SK-N-SH treated with all-trans-retinoic acid at 6 μM for 48 hours (cell line): ENCODE data around the gene PRMT7.
A peak's percentile ranks its signal among the peaks of the same experiment; 100 is the strongest.

Experiments
- ATAC-seq: fragments of 200-7000 bp; cut with Tn5 transposase; 3 replicates; pipeline ENCODE4 v1.9.1; 2020; ENCODE audit warnings: mild to moderate bottlenecking, moderate library complexity
- ARNTL ChIP-seq: fragments of 450-650 bp; formaldehyde crosslinking; IDR thresholded peaks from 2 replicates; pipeline ENCODE4 v1.5.0; 2020; ENCODE audit warnings: low read depth, mild to moderate bottlenecking, moderate library complexity, borderline replicate concordance
- BACH2 ChIP-seq: fragments of 250-450 bp; sonication (Bioruptor Pico); IDR thresholded peaks from 2 replicates; pipeline ENCODE4 v1.9.0; 2021; ENCODE audit warnings: mild to moderate bottlenecking, borderline replicate concordance
- CSDC2 ChIP-seq: fragments of 250-450 bp; sonication (Bioruptor Pico); IDR thresholded peaks from 2 replicates; pipeline ENCODE4 v1.5.0; 2020; ENCODE audit warnings: mild to moderate bottlenecking, moderate library complexity
- ESRRG ChIP-seq: fragments of 250-450 bp; sonication (Bioruptor Pico); IDR thresholded peaks from 2 replicates; pipeline ENCODE4 v1.6.1; 2021; ENCODE audit warnings: mild to moderate bottlenecking
- GLIS3 ChIP-seq: fragments of 250-450 bp; sonication (Bioruptor Pico); IDR thresholded peaks from 2 replicates; pipeline ENCODE4 v1.5.0; 2020; ENCODE audit warnings: mild to moderate bottlenecking, moderate library complexity
- ISL1 ChIP-seq: fragments of 250-450 bp; sonication (Bioruptor Pico); IDR thresholded peaks from 2 replicates; pipeline ENCODE4 v2.1.2; 2022; ENCODE audit warnings: mild to moderate bottlenecking, moderate library complexity
- OSR1 ChIP-seq: fragments of 250-450 bp; sonication (Bioruptor Pico); IDR thresholded peaks from 2 replicates; pipeline ENCODE4 v1.8.0; 2022; ENCODE audit warnings: moderate library complexity, mild to moderate bottlenecking, inconsistent platforms
- PPARA ChIP-seq: fragments of 250-450 bp; sonication (Bioruptor Pico); IDR thresholded peaks from 2 replicates; pipeline ENCODE4 v1.5.0; 2020; ENCODE audit warnings: mild to moderate bottlenecking, borderline replicate concordance
- RARB ChIP-seq: fragments of 250-450 bp; sonication (Bioruptor Pico); IDR thresholded peaks from 2 replicates; pipeline ENCODE4 v1.8.0; 2021; ENCODE audit warnings: mild to moderate bottlenecking, moderate library complexity
- SNAI2 ChIP-seq: fragments of 250-450 bp; sonication (Bioruptor Pico); IDR thresholded peaks from 2 replicates; pipeline ENCODE4 v1.5.0; 2020; ENCODE audit warnings: mild to moderate bottlenecking, moderate library complexity
- TOX ChIP-seq: fragments of 250-450 bp; sonication (Bioruptor Pico); IDR thresholded peaks from 2 replicates; pipeline ENCODE4 v1.8.0; 2021; ENCODE audit warnings: mild to moderate bottlenecking, moderate library complexity, borderline replicate concordance
- ZFP3 ChIP-seq: fragments of 250-450 bp; sonication (Bioruptor Pico); IDR thresholded peaks from 2 replicates; pipeline ENCODE4 v1.5.0; 2020; ENCODE audit warnings: mild to moderate bottlenecking, moderate library complexity
- ZFP30 ChIP-seq: fragments of 450-650 bp; formaldehyde crosslinking; IDR thresholded peaks from 2 replicates; pipeline ENCODE4 v1.5.0; 2022; ENCODE audit warnings: mild to moderate bottlenecking, moderate library complexity
- ZNF565 ChIP-seq: fragments of 450-650 bp; formaldehyde crosslinking; conservative IDR thresholded peaks from 2 replicates; pipeline ENCODE4 v1.5.0; 2020; ENCODE audit warnings: low read depth, mild to moderate bottlenecking, moderate library complexity
- ZNF70 ChIP-seq: fragments of 450-650 bp; formaldehyde crosslinking; IDR thresholded peaks from 2 replicates; pipeline ENCODE4 v1.5.0; 2020; ENCODE audit warnings: mild to moderate bottlenecking, moderate library complexity
- TF ChIP-seq, protein P1 (sequence below): fragments of 250-450 bp; sonication (Bioruptor Pico); IDR thresholded peaks from 2 replicates; pipeline ENCODE4 v1.5.0; 2020; ENCODE audit warnings: mild to moderate bottlenecking, moderate library complexity
- TF ChIP-seq, protein P2 (sequence below): fragments of 250-450 bp; sonication (Bioruptor Pico); IDR thresholded peaks from 2 replicates; pipeline ENCODE4 v1.8.0; 2021; ENCODE audit warnings: low read depth, mild to moderate bottlenecking, moderate library complexity, borderline replicate concordance
- TF ChIP-seq, protein P3 (sequence below): fragments of 250-450 bp; sonication (Bioruptor Pico); IDR thresholded peaks from 2 replicates; pipeline ENCODE4 v1.8.0; 2020; ENCODE audit warnings: mild to moderate bottlenecking, moderate library complexity, borderline replicate concordance
- TF ChIP-seq, protein P4 (sequence below): fragments of 250-450 bp; sonication (Bioruptor Pico); IDR thresholded peaks from 2 replicates; pipeline ENCODE4 v1.5.1; 2020; ENCODE audit warnings: low read depth, mild to moderate bottlenecking, moderate library complexity
- TF ChIP-seq, protein P5 (sequence below): fragments of 250-450 bp; sonication (Bioruptor Pico); IDR thresholded peaks from 2 replicates; pipeline ENCODE4 v1.5.1; 2021; ENCODE audit warnings: mild to moderate bottlenecking, moderate library complexity

Gene PRMT7

DNA sequence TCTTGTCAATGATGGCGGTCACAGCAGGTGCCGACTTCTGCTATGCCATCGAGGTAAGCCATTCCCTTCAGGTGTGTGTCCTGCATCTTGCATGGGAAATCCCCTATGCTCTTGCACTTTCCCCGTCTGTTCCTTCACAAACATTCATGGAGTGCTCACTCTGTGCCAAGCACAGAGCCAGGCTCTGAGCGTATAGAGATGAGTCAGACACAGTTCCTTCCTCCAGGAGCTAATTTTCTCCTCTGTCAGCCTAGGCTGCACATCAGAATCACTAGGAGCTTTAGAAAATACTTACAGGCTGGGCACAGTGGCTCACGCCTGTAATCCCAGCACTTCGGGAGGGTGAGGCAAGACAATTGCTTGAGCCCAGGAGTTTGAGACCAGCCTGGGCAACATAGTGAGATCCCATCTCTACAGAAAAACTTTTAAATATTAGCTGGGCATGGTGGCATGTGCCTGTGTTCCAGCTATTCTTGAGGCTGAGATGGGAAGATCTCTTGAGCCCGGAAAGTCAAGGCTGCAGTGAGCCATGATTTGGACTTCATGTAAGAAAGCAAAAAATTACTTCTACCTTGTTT, 14.1 kb downstream of the PRMT7 start:
- TF ChIP-seq ESRRG (no peak), CSDC2 (CRISPR knock-in tag) (no peak), GLIS3 (no peak), SNAI2 (CRISPR knock-in tag) (no peak), PPARA (no peak), ARNTL (CRISPR knock-in tag) (no peak)
- TF ChIP-seq, protein P1, sequence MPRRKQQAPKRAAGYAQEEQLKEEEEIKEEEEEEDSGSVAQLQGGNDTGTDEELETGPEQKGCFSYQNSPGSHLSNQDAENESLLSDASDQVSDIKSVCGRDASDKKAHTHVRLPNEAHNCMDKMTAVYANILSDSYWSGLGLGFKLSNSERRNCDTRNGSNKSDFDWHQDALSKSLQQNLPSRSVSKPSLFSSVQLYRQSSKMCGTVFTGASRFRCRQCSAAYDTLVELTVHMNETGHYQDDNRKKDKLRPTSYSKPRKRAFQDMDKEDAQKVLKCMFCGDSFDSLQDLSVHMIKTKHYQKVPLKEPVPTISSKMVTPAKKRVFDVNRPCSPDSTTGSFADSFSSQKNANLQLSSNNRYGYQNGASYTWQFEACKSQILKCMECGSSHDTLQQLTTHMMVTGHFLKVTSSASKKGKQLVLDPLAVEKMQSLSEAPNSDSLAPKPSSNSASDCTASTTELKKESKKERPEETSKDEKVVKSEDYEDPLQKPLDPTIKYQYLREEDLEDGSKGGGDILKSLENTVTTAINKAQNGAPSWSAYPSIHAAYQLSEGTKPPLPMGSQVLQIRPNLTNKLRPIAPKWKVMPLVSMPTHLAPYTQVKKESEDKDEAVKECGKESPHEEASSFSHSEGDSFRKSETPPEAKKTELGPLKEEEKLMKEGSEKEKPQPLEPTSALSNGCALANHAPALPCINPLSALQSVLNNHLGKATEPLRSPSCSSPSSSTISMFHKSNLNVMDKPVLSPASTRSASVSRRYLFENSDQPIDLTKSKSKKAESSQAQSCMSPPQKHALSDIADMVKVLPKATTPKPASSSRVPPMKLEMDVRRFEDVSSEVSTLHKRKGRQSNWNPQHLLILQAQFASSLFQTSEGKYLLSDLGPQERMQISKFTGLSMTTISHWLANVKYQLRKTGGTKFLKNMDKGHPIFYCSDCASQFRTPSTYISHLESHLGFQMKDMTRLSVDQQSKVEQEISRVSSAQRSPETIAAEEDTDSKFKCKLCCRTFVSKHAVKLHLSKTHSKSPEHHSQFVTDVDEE, result no peak
- ATAC-seq, result no peak

DNA sequence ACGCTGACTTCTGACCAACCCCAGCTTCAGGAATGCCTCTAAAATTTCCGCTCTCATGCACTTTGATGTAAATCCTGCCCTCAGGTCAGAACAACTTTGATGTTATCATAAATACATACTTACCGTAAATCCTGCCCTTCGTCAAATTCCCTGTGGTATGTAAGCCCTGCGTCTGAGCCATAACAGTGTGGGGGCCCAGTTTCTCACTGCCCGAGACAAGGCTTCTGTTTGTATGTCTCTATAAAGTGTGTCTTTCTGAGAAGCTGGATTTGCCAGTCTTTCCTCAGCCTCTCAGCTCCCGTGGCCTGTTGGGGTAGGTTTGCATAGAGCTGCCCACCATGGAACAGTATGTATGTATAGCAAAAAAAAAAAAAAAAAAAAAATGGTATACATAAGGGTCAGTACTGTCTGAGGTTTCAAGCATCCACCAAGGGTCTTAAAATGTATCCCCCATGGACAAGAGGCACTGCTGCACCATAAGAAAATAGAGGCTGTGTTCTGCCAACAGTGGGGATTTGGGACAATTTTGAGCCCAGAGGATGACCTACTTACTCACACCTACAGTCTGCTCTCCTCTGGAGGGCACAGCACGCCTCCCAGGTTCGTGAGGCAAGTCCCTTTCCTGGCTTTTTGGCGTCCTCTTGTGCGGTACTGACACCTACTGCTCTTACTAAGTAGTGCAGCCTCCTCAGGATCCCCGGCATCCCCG, 17.5 kb downstream of the PRMT7 start:
- TF ChIP-seq OSR1 (no peak), ESRRG (no peak), BACH2 (CRISPR knock-in tag) (no peak), GLIS3 (no peak), TOX (CRISPR knock-in tag) (no peak), ARNTL (CRISPR knock-in tag) (no peak), CSDC2 (CRISPR knock-in tag) (no peak), PPARA (no peak), SNAI2 (CRISPR knock-in tag) (no peak), ZFP3 (no peak), RARB (CRISPR knock-in tag) (no peak), ZNF70 (CRISPR knock-in tag) (no peak), ZNF565 (CRISPR knock-in tag) (no peak), ISL1 (no peak)
- TF ChIP-seq, protein P2, sequence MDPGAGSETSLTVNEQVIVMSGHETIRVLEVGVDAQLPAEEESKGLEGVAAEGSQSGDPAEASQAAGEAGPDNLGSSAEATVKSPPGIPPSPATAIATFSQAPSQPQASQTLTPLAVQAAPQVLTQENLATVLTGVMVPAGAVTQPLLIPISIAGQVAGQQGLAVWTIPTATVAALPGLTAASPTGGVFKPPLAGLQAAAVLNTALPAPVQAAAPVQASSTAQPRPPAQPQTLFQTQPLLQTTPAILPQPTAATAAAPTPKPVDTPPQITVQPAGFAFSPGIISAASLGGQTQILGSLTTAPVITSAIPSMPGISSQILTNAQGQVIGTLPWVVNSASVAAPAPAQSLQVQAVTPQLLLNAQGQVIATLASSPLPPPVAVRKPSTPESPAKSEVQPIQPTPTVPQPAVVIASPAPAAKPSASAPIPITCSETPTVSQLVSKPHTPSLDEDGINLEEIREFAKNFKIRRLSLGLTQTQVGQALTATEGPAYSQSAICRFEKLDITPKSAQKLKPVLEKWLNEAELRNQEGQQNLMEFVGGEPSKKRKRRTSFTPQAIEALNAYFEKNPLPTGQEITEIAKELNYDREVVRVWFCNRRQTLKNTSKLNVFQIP (CRISPR knock-in tag), result no peak
- TF ChIP-seq, protein P3, sequence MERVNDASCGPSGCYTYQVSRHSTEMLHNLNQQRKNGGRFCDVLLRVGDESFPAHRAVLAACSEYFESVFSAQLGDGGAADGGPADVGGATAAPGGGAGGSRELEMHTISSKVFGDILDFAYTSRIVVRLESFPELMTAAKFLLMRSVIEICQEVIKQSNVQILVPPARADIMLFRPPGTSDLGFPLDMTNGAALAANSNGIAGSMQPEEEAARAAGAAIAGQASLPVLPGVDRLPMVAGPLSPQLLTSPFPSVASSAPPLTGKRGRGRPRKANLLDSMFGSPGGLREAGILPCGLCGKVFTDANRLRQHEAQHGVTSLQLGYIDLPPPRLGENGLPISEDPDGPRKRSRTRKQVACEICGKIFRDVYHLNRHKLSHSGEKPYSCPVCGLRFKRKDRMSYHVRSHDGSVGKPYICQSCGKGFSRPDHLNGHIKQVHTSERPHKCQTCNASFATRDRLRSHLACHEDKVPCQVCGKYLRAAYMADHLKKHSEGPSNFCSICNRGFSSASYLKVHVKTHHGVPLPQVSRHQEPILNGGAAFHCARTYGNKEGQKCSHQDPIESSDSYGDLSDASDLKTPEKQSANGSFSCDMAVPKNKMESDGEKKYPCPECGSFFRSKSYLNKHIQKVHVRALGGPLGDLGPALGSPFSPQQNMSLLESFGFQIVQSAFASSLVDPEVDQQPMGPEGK (CRISPR knock-in tag), result no peak
- TF ChIP-seq, protein P4, sequence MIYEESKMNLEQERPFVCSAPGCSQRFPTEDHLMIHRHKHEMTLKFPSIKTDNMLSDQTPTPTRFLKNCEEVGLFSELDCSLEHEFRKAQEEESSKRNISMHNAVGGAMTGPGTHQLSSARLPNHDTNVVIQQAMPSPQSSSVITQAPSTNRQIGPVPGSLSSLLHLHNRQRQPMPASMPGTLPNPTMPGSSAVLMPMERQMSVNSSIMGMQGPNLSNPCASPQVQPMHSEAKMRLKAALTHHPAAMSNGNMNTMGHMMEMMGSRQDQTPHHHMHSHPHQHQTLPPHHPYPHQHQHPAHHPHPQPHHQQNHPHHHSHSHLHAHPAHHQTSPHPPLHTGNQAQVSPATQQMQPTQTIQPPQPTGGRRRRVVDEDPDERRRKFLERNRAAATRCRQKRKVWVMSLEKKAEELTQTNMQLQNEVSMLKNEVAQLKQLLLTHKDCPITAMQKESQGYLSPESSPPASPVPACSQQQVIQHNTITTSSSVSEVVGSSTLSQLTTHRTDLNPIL (CRISPR knock-in tag), result no peak
- TF ChIP-seq, protein P5, sequence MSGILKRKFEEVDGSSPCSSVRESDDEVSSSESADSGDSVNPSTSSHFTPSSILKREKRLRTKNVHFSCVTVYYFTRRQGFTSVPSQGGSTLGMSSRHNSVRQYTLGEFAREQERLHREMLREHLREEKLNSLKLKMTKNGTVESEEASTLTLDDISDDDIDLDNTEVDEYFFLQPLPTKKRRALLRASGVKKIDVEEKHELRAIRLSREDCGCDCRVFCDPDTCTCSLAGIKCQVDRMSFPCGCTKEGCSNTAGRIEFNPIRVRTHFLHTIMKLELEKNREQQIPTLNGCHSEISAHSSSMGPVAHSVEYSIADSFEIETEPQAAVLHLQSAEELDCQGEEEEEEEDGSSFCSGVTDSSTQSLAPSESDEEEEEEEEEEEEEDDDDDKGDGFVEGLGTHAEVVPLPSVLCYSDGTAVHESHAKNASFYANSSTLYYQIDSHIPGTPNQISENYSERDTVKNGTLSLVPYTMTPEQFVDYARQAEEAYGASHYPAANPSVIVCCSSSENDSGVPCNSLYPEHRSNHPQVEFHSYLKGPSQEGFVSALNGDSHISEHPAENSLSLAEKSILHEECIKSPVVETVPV (CRISPR knock-in tag), result no peak
- peak; percentile 97 for ATAC-seq

DNA sequence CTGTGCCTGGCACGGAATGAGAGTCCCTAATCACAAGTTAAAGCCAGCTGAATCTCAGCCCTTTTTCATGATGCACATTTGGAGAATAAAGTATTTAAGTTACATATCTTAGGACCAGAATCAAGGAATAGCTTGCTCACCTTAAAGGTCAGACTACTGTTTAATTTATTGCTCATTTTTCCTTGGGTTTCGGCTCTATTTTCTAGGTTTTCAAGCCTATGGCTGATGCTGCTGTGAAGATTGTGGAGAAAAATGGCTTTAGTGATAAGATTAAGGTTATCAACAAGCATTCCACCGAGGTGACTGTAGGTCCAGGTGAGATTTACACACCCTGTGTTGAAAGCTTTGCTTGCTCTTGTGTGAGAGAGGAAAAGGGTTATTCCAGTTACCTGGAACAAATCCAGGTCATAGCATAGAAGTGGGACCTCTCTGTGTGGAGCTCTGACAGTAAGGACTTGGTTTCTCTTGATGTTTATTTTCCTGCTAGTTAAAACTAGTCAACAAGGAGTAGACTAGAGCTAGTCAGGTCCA, 18.1 kb downstream of the PRMT7 start:
- no peak for ATAC-seq
- TF ChIP-seq ZFP30 (no peak), PPARA (no peak), RARB (CRISPR knock-in tag) (no peak), ARNTL (CRISPR knock-in tag) (no peak), ZNF70 (CRISPR knock-in tag) (no peak), CSDC2 (CRISPR knock-in tag) (no peak), ZNF565 (CRISPR knock-in tag) (no peak)
- TF ChIP-seq, protein P3 (CRISPR knock-in tag), result no peak
- TF ChIP-seq, protein P4 (CRISPR knock-in tag), result no peak
- TF ChIP-seq, protein P1, result no peak
